ENCODE data around the gene MRO.
"Not testable (repeated sequence)": the region's sequence is repeated elsewhere in the genome, so short reads cannot be mapped to it uniquely, and the experiment has no call there.

The MRO gene

GRCh38 chr18:50848991-50849390, 29.2 kb upstream of the MRO start:
- no peaks in the 10 kb centered on the region for H3K9me3 ChIP-seq
- in situ Hi-C loops (cut with MboI; ENCODE audit: low sequenced_read_pairs), result no loop called here
- no peaks in the 10 kb centered on the region for H3K4me1 ChIP-seq
- H3K4me3 ChIP-seq, result no peak overlapping the region
- no peaks in the 10 kb centered on the region for H3K27me3 ChIP-seq (ENCODE audit: low read depth)
- H3K36me3 ChIP-seq (replicated peaks), result no peaks in the 10 kb centered on the region
- no peak for DNase-seq (ENCODE audit: low spot score in 2 of 2)

- no peaks in the 10 kb centered on the region for H3K36me3 ChIP-seq (replicated peaks)
- no peak for DNase-seq (ENCODE audit: low spot score in 2 of 2)
- no peaks in the 10 kb centered on the region for H3K27me3 ChIP-seq (ENCODE audit: low read depth)
- no peak overlapping the region for H3K4me3 ChIP-seq
- in situ Hi-C loops (cut with MboI; ENCODE audit: low sequenced_read_pairs), result no loop called here
- no peaks in the 10 kb centered on the region for H3K4me1 ChIP-seq
- H3K9me3 ChIP-seq, result no peaks in the 10 kb centered on the region
Observed at GRCh38 chr18:50848061-50848551, 28.3 kb upstream of the MRO start.

GRCh38 chr18:50847192-50847591, 27.4 kb upstream of the MRO start:
- DNase-seq (ENCODE audit: low spot score in 2 of 2), result no peak
- Histone ChIP-seq H3K36me3 (replicated peaks) (no peaks in the 10 kb centered on the region), H3K4me1 (no peaks in the 10 kb centered on the region), H3K4me3 (no peak overlapping the region), H3K27me3 (ENCODE audit: low read depth) (no peaks in the 10 kb centered on the region), H3K9me3 (no peaks in the 10 kb centered on the region)
- in situ Hi-C loops (cut with MboI; ENCODE audit: low sequenced_read_pairs), result no loop called here

- no peaks in the 10 kb centered on the region for H3K27me3 ChIP-seq (ENCODE audit: low read depth)
- H3K9me3 ChIP-seq, result no peaks in the 10 kb centered on the region
- DNase-seq (ENCODE audit: low spot score in 2 of 2), result no peak
- in situ Hi-C loops (cut with MboI; ENCODE audit: low sequenced_read_pairs), result no loop called here
- no peaks in the 10 kb centered on the region for H3K36me3 ChIP-seq (replicated peaks)
- no peaks in the 10 kb centered on the region for H3K4me1 ChIP-seq
- no peak overlapping the region for H3K4me3 ChIP-seq
Observed at GRCh38 chr18:50844960-50845359, 25.1 kb upstream of the MRO start.

- DNase-seq (ENCODE audit: low spot score in 2 of 2), result no peak
- no peaks in the 10 kb centered on the region for H3K4me1 ChIP-seq
- no peaks in the 10 kb centered on the region for H3K9me3 ChIP-seq
- no peaks in the 10 kb centered on the region for H3K36me3 ChIP-seq (replicated peaks)
- no peak overlapping the region for H3K4me3 ChIP-seq
- H3K27me3 ChIP-seq (ENCODE audit: low read depth), result no peaks in the 10 kb centered on the region
- in situ Hi-C loops (cut with MboI; ENCODE audit: low sequenced_read_pairs), result no loop called here
Observed at GRCh38 chr18:50844554-50844953, 24.7 kb upstream of the MRO start.

GRCh38 chr18:50842846-50843245, 23.0 kb upstream of the MRO start:
- in situ Hi-C loops (cut with MboI; ENCODE audit: low sequenced_read_pairs), result no loop called here
- Histone ChIP-seq H3K4me3 (no peak overlapping the region), H3K36me3 (replicated peaks) (no peaks in the 10 kb centered on the region), H3K9me3 (no peaks in the 10 kb centered on the region), H3K27me3 (ENCODE audit: low read depth) (no peaks in the 10 kb centered on the region), H3K4me1 (no peaks in the 10 kb centered on the region)
- DNase-seq (ENCODE audit: low spot score in 2 of 2), result no peak

- no peaks in the 10 kb centered on the region for H3K4me1 ChIP-seq
- no peak for DNase-seq (ENCODE audit: low spot score in 2 of 2)
- no peaks in the 10 kb centered on the region for H3K27me3 ChIP-seq (ENCODE audit: low read depth)
- no peaks in the 10 kb centered on the region for H3K9me3 ChIP-seq
- no peaks in the 10 kb centered on the region for H3K36me3 ChIP-seq (replicated peaks)
- H3K4me3 ChIP-seq, result no peak overlapping the region
- in situ Hi-C loops (cut with MboI; ENCODE audit: low sequenced_read_pairs), result no loop called here
Observed at GRCh38 chr18:50839996-50840395, 20.2 kb upstream of the MRO start.

GRCh38 chr18:50839341-50839740, 19.5 kb upstream of the MRO start:
- H3K4me3 ChIP-seq, result no peak overlapping the region
- H3K9me3 ChIP-seq, result no peaks in the 10 kb centered on the region
- in situ Hi-C loops (cut with MboI; ENCODE audit: low sequenced_read_pairs), result no loop called here
- no peaks in the 10 kb centered on the region for H3K27me3 ChIP-seq (ENCODE audit: low read depth)
- DNase-seq (ENCODE audit: low spot score in 2 of 2), result no peak
- no peaks in the 10 kb centered on the region for H3K36me3 ChIP-seq (replicated peaks)
- H3K4me1 ChIP-seq, result no peaks in the 10 kb centered on the region

- no peaks in the 10 kb centered on the region for H3K9me3 ChIP-seq
- no peak for DNase-seq (ENCODE audit: low spot score in 2 of 2)
- no peaks in the 10 kb centered on the region for H3K27me3 ChIP-seq (ENCODE audit: low read depth)
- H3K36me3 ChIP-seq (replicated peaks), result no peaks in the 10 kb centered on the region
- in situ Hi-C loops (cut with MboI; ENCODE audit: low sequenced_read_pairs), result no loop called here
- no peak overlapping the region for H3K4me3 ChIP-seq
- no peaks in the 10 kb centered on the region for H3K4me1 ChIP-seq
Observed at GRCh38 chr18:50836521-50836957, 16.7 kb upstream of the MRO start.

GRCh38 chr18:50833496-50833895, 13.7 kb upstream of the MRO start:
- H3K4me3 ChIP-seq; in situ Hi-C loops (cut with MboI; ENCODE audit: low sequenced_read_pairs); DNase-seq (ENCODE audit: low spot score in 2 of 2); H3K4me1 ChIP-seq; H3K36me3 ChIP-seq (replicated peaks); H3K9me3 ChIP-seq; H3K27me3 ChIP-seq (ENCODE audit: low read depth): not testable (repeated sequence)

- in situ Hi-C loops (cut with MboI; ENCODE audit: low sequenced_read_pairs), result no loop called here
- DNase-seq (ENCODE audit: low spot score in 2 of 2), result no peak
- Histone ChIP-seq H3K9me3 (no peaks in the 10 kb centered on the region), H3K36me3 (replicated peaks) (no peaks in the 10 kb centered on the region), H3K4me1 (peaks cover 3% of the 10 kb centered on the region), H3K4me3 (no peak overlapping the region), H3K27me3 (ENCODE audit: low read depth) (no peaks in the 10 kb centered on the region)
Observed at GRCh38 chr18:50832754-50833153, 12.9 kb upstream of the MRO start.

- no peak for DNase-seq (ENCODE audit: low spot score in 2 of 2)
- in situ Hi-C loops (cut with MboI; ENCODE audit: low sequenced_read_pairs), result no loop called here
Observed at GRCh38 chr18:50830544-50830943, 10.7 kb upstream of the MRO start.

GRCh38 chr18:50829644-50830043, 9.8 kb upstream of the MRO start:
- no peaks in the 10 kb centered on the region for H3K9me3 ChIP-seq
- H3K36me3 ChIP-seq (replicated peaks), result no peaks in the 10 kb centered on the region
- no peaks in the 10 kb centered on the region for H3K27me3 ChIP-seq (ENCODE audit: low read depth)
- peaks cover 3% of the 10 kb centered on the region for H3K4me1 ChIP-seq
- in situ Hi-C loops (cut with MboI; ENCODE audit: low sequenced_read_pairs), result no loop called here
- H3K4me3 ChIP-seq, result no peak overlapping the region
- DNase-seq (ENCODE audit: low spot score in 2 of 2), result peak in 1 of 2 experiments; percentile 37

More at GRCh38 chr18:50830544-50830943, 10.7 kb upstream of the MRO start:
- no peaks in the 10 kb centered on the region for H3K9me3 ChIP-seq
- peaks cover 3% of the 10 kb centered on the region for H3K4me1 ChIP-seq
- H3K27me3 ChIP-seq (ENCODE audit: low read depth), result no peaks in the 10 kb centered on the region
- no peaks in the 10 kb centered on the region for H3K36me3 ChIP-seq (replicated peaks)
- no peak overlapping the region for H3K4me3 ChIP-seq

GRCh38 chr18:50826027-50826426, 6.2 kb upstream of the MRO start:
- H3K36me3 ChIP-seq (replicated peaks), result no peaks in the 10 kb centered on the region
- no peak overlapping the region for H3K4me3 ChIP-seq
- DNase-seq (ENCODE audit: low spot score in 2 of 2), result no peak
- no peaks in the 10 kb centered on the region for H3K27me3 ChIP-seq (ENCODE audit: low read depth)
- peaks cover 11% of the 10 kb centered on the region for H3K4me1 ChIP-seq
- no peaks in the 10 kb centered on the region for H3K9me3 ChIP-seq
- in situ Hi-C loops (cut with MboI; ENCODE audit: low sequenced_read_pairs), result no loop called here

- Histone ChIP-seq H3K9me3 (no peaks in the 10 kb centered on the region), H3K4me3 (no peak overlapping the region), H3K27me3 (ENCODE audit: low read depth) (no peaks in the 10 kb centered on the region), H3K4me1 (peaks cover 15% of the 10 kb centered on the region), H3K36me3 (replicated peaks) (no peaks in the 10 kb centered on the region)
- no peak for DNase-seq (ENCODE audit: low spot score in 2 of 2)
- in situ Hi-C loops (cut with MboI; ENCODE audit: low sequenced_read_pairs), result no loop called here
Observed at GRCh38 chr18:50825621-50826020, 5.8 kb upstream of the MRO start.

All from HAP-1 (cell line).